Activated T-cell treated with anti-CD3 and anti-CD28 coated beads, Interleukin-2, amount 50 U/mL, for 24 hours (primary cell): ENCODE measurements around the gene KLHL35.

Experiments used
- DNase-seq: peaks from one replicate; pipeline ENCODE4 v3.0.0-alpha.2; 2020
- H3K27ac Mint-ChIP-seq: 2 replicates; pipeline ENCODE4 v1.8.0; 2020; ENCODE audit warnings: mild to moderate bottlenecking, mixed read lengths
- H3K27me3 Mint-ChIP-seq: 2 replicates; pipeline ENCODE4 v1.8.0; 2020; ENCODE audit warnings: mixed read lengths
- H3K36me3 Mint-ChIP-seq: 2 replicates; pipeline ENCODE4 v1.8.0; 2020; ENCODE audit warnings: low read depth, mixed read lengths
- H3K4me1 Mint-ChIP-seq: 2 replicates; pipeline ENCODE4 v1.8.0; 2020; ENCODE audit warnings: low read depth, mixed read lengths
- H3K4me3 Mint-ChIP-seq: 2 replicates; pipeline ENCODE4 v1.8.0; 2020; ENCODE audit warnings: mild to moderate bottlenecking, moderate library complexity, mixed read lengths
- H3K9me3 Mint-ChIP-seq: 2 replicates; pipeline ENCODE4 v1.8.0; 2020; ENCODE audit warnings: mixed read lengths

The KLHL35 gene

DNA sequence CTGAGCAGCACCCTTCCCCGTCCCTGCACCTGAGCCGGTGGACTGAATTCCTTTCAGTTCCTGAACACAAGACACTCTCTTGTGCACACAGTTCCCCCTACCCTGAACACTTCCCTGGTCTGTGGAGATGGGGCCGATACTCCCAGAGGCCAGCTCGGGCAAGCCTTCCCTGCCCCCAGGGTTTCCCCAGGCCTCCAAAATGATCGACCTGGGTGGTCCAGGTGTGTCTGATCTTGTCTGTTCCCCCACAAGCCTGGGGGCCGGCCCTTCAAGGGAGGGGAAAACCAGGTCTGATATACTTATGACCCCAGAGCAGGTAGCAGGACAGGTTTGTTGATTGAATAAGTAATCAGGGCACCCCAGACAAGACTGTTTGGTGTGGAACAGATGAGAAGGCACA lies 40.7 kb upstream of the KLHL35 start:
- H3K4me1 Mint-ChIP-seq: peaks cover 16% of the 10 kb centered on the region
- no peaks in the 10 kb centered on the region for H3K27me3 Mint-ChIP-seq
- H3K36me3 Mint-ChIP-seq: no peaks in the 10 kb centered on the region
- H3K27ac Mint-ChIP-seq: no peak overlapping the region
- DNase-seq: no peak
- H3K9me3 Mint-ChIP-seq: no peaks in the 10 kb centered on the region
- H3K4me3 Mint-ChIP-seq: no peak overlapping the region

GRCh38 chr11:75472081-75472732 lies 39.2 kb upstream of the KLHL35 start:
- DNase-seq: no peak
- Mint-ChIP-seq H3K27me3 (no peaks in the 10 kb centered on the region), H3K4me3 (no peak overlapping the region), H3K36me3 (no peaks in the 10 kb centered on the region), H3K4me1 (peaks cover 16% of the 10 kb centered on the region), H3K9me3 (no peaks in the 10 kb centered on the region), H3K27ac (no peak overlapping the region)

DNA sequence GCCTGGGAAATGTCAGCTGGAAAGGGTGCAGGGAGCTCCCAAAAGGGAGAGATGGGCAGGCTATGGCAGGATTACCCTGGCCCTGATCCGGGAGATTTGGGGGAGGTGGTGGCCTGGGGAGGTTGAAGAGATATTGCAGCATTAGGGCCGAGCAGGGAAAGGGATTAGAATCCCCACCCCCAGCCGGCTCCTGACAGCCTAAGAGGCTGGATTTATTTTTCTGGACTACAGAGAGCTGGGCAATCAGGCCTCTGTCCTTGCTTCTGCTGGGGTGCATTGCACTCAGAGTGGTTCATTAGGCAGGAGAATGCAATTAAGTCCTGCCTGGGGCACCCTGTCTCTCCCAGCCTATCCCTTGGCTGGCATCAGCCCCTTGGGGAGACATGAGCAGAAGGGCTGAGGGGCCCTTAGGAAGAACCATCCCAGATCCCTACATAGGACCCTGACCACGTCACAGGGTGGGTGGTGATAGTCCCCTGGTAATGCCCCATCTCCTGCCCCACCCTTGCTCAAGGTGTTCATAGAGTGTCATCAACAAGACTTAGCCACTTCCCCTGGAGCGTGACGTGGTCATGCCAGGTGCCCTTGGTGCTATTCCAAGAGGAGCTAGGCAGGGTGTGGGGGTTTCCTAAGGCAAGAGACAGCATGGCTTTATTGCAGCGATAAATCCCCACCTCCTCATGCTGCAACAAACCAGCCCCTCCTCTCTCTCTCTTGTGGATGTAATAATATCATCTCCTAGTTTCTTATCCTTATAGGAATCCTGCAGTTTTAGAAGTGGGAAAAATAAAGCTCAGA lies 38.4 kb upstream of the KLHL35 start:
- Mint-ChIP-seq H3K4me3 (no peak overlapping the region), H3K27me3 (no peaks in the 10 kb centered on the region), H3K4me1 (peaks cover 16% of the 10 kb centered on the region), H3K36me3 (no peaks in the 10 kb centered on the region), H3K9me3 (no peaks in the 10 kb centered on the region), H3K27ac (no peak overlapping the region)
- DNase-seq: no peak

DNA sequence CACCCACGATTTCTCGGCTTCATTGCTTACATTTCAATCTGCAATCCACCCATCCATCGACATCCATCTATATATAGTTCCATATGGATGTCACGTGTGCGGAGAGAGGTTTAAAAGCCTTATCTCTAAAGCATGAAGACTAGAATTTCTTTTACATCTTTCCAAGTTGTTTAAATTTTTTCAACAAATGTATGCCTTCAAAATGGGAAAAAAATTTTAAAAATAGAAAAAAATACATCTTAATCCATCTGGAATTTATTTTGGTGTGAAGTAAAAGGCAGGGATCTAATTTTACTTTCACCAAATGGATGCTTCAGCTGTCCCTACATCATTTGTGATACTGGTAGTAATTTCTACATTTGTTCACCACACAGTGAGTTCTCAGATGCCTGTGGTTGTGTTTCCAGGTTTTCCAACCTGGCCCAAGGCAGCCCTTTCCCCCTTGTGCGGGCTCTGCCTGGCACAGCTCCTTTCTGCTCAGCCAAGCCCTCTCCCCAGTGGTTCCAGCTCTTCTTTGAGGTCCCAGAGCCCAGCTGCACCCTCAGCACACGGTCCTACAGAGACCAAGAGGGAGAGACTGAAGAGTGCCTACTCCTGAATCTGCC lies 37.6 kb upstream of the KLHL35 start:
- H3K27me3 Mint-ChIP-seq: no peaks in the 10 kb centered on the region
- H3K27ac Mint-ChIP-seq: no peak overlapping the region
- H3K4me3 Mint-ChIP-seq: no peak overlapping the region
- H3K36me3 Mint-ChIP-seq: no peaks in the 10 kb centered on the region
- DNase-seq: no peak
- no peaks in the 10 kb centered on the region for H3K9me3 Mint-ChIP-seq
- peaks cover 9% of the 10 kb centered on the region for H3K4me1 Mint-ChIP-seq

DNA sequence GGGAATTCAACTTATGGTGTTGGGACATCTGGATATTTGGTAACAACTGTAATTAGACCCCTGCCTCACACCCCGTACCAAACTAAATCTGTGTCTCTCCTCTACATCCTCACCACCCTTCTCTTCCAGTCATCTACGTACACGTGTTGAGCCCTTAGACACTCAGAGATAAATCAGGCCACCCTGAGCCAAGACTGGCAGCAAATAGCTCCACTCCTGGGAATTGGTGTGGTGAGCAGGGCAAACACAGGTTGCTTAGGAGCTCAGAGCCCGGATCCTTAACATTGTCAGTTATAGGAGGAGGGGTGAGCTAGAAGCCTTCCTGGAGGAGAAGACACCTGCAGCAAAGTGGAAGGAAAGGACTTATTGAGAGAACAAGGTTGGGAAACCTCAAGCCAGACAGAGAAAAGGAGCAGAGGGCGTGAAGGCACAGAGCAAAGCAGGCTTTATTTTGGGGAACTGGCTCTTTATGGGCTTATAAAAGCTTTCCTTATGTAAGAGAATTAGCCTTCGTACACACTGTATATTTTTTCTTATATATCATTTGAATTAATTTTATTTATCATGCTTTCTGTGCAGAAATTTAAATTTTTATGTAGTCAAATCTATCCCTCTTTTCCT lies 36.9 kb upstream of the KLHL35 start:
- Mint-ChIP-seq H3K9me3 (no peaks in the 10 kb centered on the region), H3K4me3 (no peak overlapping the region), H3K27ac (no peak overlapping the region), H3K36me3 (no peaks in the 10 kb centered on the region), H3K27me3 (no peaks in the 10 kb centered on the region), H3K4me1 (peaks cover 2% of the 10 kb centered on the region)
- no peak for DNase-seq

DNA sequence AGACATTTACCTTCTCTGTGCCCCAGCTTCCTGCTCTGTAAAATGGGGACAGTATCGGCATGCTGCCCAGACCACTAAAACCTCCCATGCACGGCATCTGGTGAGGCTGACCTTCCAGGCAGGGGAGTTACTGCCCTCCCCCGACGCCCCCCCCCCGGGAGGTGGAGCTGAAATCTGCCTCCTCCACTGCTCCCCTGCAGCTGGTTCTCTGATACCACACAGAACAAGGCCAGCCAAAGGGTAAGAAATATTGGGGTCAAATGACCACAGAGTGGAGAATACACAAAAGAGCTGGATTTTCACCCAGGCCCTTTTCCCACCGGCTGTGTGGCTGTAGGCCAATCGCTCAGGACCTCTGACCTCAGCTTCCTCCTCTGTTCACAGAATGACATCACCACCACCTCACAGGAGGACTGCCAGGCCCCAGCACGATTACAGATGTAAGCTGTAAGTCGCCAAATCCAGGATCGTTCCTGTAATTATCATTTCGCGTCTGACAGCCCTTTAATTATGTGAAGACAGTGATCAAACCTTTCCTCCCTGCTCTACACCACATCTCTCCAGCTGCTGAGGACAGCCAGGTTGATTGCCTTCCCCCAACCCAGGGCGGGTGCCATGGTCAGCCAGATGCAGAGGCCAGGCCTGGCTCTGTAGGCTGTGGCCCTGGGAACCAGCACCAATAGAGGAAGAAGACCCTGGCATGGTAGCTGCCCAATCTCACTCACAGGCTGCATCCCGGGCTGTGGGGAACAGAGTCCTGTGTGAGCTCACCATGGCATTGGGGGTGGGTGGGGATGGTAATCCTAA lies 35.7 kb upstream of the KLHL35 start:
- no peaks in the 10 kb centered on the region for H3K4me1 Mint-ChIP-seq
- H3K36me3 Mint-ChIP-seq: no peaks in the 10 kb centered on the region
- no peak overlapping the region for H3K27ac Mint-ChIP-seq
- H3K27me3 Mint-ChIP-seq: no peaks in the 10 kb centered on the region
- H3K9me3 Mint-ChIP-seq: no peaks in the 10 kb centered on the region
- DNase-seq: no peak
- H3K4me3 Mint-ChIP-seq: no peak overlapping the region

DNA sequence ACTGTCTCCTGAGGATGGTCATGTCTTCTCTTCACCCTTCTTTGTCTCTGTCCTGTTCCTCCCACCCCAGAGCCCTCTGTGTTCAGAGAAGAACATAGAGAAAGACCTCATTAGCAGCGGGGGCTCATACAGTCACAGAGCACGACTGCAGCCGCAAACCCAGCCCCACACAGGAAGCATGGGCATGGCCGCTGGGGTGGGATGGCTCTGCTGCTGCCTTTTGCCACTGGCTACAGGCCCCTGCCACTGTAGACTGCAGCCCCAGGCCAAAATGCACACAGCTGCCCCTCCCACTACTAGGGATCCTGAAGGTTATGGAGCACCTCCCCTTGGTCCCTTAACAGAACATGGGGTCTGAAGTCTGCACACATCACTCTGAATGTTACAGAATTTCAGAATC lies 34.9 kb upstream of the KLHL35 start:
- Mint-ChIP-seq H3K36me3 (no peaks in the 10 kb centered on the region), H3K27ac (no peak overlapping the region), H3K27me3 (no peaks in the 10 kb centered on the region)

DNA sequence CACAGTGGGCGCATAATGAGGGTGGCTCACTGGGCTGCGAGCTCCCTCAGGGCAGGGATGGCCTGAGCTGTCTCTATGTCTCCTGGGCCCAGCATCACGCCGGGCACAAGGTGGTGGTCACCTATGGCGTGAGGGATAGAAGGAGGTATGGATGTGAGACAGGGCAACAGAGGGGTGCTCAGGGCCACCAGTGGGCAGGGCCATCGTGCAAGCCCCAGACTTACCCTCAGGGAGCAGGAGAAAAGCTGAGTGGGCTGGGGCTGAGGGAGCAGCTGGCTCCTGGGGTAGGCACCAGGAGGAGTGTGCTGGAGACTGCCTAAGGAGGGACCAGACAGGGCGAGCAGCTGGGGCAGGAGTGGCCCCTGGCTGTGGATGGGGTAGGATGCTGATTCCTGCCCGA lies 34.3 kb upstream of the KLHL35 start:
- DNase-seq: no peak
- Mint-ChIP-seq H3K27me3 (no peaks in the 10 kb centered on the region), H3K4me3 (no peak overlapping the region), H3K9me3 (no peaks in the 10 kb centered on the region), H3K27ac (no peak overlapping the region), H3K4me1 (no peaks in the 10 kb centered on the region), H3K36me3 (no peaks in the 10 kb centered on the region)

More for the DNA sequence above, 34.9 kb upstream of the KLHL35 start:
- no peak for DNase-seq
- H3K9me3 Mint-ChIP-seq: no peaks in the 10 kb centered on the region
- no peak overlapping the region for H3K4me3 Mint-ChIP-seq
- H3K4me1 Mint-ChIP-seq: no peaks in the 10 kb centered on the region

DNA sequence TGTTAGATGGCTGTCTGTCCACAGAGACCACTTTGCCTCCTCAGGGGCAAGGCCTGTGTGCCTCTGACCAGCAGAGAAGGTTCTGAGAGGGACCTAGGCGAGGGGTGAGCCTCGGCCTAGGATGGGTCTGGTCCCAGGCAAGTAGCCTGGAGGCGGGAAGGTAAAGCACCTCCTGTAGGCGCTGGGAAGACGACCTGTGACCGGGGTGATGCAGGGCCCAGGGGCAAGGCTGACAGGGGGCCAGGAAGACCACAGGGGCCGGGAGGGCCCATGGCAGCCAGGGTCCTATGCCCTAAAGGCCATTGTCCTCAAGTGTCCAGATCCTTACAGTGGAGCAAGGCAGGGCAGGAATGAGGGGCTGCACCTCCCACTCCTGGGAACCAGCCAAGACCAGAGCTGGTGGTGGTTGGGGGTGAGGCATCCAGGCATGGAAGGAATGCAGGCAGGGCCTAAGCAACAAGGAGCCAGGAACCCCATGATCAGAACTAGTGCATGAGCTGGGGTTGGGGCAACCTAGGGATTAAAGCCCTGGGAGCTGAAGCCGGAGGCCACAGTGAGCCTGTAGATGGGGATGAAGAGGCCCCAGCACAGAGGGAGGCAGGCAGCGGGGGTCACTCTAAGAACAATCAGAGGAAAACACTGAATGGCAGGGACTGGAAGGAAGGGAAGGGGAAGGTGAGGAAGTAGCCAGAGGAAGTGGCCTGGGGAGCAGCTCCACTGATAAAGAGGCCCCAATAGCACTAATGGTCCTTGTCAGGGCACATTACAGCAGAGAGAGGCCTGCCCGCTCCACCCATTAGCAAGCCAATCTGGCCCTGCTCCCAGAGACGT lies 32.9 kb upstream of the KLHL35 start:
- H3K27me3 Mint-ChIP-seq: no peaks in the 10 kb centered on the region
- H3K4me3 Mint-ChIP-seq: no peak overlapping the region
- peaks cover 2% of the 10 kb centered on the region for H3K36me3 Mint-ChIP-seq
- H3K27ac Mint-ChIP-seq: no peak overlapping the region
- no peaks in the 10 kb centered on the region for H3K9me3 Mint-ChIP-seq
- H3K4me1 Mint-ChIP-seq: no peaks in the 10 kb centered on the region
- DNase-seq: no peak

DNA sequence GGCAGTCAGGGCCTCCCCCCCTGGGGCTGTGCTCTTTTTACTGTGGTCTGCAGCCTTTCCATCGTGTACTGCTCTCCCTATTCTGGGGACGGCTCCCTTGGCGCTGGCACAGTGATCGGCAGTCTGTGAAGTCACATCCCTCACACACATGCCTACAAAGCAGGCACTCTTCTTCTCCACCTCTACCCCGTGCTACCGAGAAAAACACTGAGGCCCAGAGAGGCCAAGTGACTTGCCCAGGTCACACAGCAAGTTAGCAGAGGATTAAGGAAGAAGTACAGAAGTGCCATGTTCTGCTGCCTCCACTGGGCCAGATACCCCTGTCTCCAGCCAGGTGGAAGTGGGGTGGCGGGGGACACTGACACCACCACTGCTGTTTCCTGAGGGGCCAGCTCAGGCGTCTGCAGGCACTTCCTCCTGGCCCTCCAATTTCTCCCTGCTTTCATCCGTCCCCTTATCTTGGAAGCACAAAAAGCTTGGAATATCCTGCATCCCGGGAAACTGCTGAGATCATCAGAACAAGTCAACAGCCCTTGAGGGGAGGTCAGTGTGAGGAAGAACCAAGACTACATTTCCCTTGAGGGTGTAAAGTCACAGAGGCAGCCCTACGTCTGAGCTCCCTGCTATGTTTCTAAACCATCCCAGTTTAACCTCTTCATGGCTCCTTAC lies 30.2 kb upstream of the KLHL35 start:
- Mint-ChIP-seq H3K4me3 (no peak overlapping the region), H3K36me3 (peaks cover 2% of the 10 kb centered on the region), H3K4me1 (no peaks in the 10 kb centered on the region), H3K27me3 (no peaks in the 10 kb centered on the region), H3K9me3 (no peaks in the 10 kb centered on the region), H3K27ac (no peak overlapping the region)
- DNase-seq: no peak

- H3K36me3 Mint-ChIP-seq: peaks cover 2% of the 10 kb centered on the region
- no peak overlapping the region for H3K27ac Mint-ChIP-seq
- no peak overlapping the region for H3K4me3 Mint-ChIP-seq
- H3K9me3 Mint-ChIP-seq: no peaks in the 10 kb centered on the region
- no peaks in the 10 kb centered on the region for H3K27me3 Mint-ChIP-seq
- H3K4me1 Mint-ChIP-seq: no peaks in the 10 kb centered on the region
- no peak for DNase-seq
Observed at GRCh38 chr11:75462117-75462653, 29.2 kb upstream of the KLHL35 start.

DNA sequence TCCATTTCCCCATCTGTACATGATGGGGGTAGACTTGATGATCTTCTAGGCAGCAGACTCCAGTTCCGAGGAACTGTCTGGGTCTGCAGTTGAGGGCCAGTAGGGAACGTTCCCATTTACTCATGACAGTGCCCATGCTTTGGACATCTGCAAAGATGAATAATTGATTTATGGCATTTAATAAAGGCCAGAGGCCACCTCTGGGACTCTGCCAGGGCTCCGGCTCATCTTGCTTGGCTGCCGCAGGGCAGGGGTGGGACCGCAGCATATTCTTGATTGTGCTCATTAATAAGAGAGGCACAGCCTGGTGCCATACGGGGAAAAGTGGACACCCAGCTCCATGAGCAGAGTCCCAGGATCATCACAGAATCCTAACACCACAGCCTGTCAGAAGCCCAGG lies 28.1 kb upstream of the KLHL35 start:
- Mint-ChIP-seq H3K27ac (no peak overlapping the region), H3K4me3 (no peak overlapping the region), H3K4me1 (no peaks in the 10 kb centered on the region), H3K9me3 (no peaks in the 10 kb centered on the region), H3K36me3 (peaks cover 2% of the 10 kb centered on the region), H3K27me3 (no peaks in the 10 kb centered on the region)
- DNase-seq: no peak

DNA sequence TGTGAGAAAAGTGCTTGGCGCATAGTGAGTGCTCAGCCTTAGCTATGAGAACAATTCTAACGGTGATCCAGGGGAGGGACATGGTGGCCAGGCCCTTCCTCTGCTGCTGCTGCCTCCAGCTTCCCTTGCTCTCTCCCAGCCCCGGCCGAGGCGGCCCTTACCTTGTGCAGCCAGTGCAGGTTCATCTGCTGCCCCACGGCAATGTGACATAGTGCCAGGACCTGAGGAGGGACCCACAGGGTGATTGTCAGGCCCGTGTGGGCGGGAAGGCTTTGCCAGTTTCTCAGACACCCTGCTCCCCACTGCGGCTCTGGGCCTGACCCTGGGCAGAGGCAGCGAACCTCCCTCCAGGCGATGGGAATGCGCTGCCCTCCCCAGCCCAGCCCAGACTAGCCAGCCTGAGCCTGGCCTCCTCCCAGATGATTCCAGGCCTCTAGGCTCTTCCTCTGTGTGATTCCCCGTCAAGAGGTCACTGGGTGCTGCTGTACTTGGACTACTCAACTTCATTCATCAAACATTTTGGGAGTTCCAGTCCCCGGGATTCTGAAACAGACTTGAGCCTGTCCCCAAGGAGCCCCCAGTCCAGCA lies 23.7 kb upstream of the KLHL35 start:
- Mint-ChIP-seq H3K4me1 (no peaks in the 10 kb centered on the region), H3K4me3 (no peak overlapping the region), H3K9me3 (no peaks in the 10 kb centered on the region), H3K36me3 (peaks cover 2% of the 10 kb centered on the region), H3K27me3 (no peaks in the 10 kb centered on the region), H3K27ac (no peak overlapping the region)
- no peak for DNase-seq
